ENCODE results near the gene MPND.

GRCh38 chr19:4390567-4391305 lies 47.4 kb downstream of the MPND start:
- TF ChIP-seq CTCF (IDR thresholded peaks at IDR 0.05) = no peak
- no peak for TF ChIP-seq ZFX (IDR thresholded peaks at IDR 0.05; ENCODE audit: borderline replicate concordance)

All from 22Rv1 (cell line).